ENCODE measurements around the gene ZNF445.

DNA sequence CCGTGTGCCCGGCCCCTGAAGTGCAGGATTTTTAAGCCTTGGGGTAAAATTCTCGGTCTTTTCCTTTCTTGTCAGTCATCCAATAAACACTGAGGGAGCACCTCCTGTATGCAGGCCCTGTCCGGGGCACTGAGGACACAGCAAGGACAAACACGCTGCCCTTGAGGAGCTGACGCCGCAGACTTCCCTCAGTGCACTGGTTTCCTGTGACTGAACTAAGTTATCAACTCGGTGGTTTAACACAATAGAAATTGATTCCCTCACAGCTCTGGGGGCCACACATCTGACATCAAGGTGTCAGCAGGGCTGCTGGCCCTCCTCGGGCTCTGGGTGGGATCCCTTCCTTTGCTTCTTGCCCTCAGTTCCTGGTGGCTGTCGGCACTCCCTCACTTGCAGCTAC is 65.1 kb downstream of the ZNF445 start:
- TF ChIP-seq, protein P1, sequence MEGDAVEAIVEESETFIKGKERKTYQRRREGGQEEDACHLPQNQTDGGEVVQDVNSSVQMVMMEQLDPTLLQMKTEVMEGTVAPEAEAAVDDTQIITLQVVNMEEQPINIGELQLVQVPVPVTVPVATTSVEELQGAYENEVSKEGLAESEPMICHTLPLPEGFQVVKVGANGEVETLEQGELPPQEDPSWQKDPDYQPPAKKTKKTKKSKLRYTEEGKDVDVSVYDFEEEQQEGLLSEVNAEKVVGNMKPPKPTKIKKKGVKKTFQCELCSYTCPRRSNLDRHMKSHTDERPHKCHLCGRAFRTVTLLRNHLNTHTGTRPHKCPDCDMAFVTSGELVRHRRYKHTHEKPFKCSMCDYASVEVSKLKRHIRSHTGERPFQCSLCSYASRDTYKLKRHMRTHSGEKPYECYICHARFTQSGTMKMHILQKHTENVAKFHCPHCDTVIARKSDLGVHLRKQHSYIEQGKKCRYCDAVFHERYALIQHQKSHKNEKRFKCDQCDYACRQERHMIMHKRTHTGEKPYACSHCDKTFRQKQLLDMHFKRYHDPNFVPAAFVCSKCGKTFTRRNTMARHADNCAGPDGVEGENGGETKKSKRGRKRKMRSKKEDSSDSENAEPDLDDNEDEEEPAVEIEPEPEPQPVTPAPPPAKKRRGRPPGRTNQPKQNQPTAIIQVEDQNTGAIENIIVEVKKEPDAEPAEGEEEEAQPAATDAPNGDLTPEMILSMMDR (IDR thresholded peaks at IDR 0.05): no peak
- TF ChIP-seq POLR2A (IDR thresholded peaks at IDR 0.05) (no peak), EP300 (IDR thresholded peaks at IDR 0.05) (no peak)
